HPDE6-E6E7 (cell line): ENCODE results near the gene KRT78.
"Not testable (repeated sequence)": the region's sequence is repeated elsewhere in the genome, so short reads cannot be mapped to it uniquely, and the experiment has no call there.

Experiments used
- DNase-seq: peaks from one replicate; pipeline ENCODE4 v3.0.0; 2011; ENCODE audit warnings: missing footprints; ENCODE audit errors: extremely low spot score

Gene KRT78

DNA sequence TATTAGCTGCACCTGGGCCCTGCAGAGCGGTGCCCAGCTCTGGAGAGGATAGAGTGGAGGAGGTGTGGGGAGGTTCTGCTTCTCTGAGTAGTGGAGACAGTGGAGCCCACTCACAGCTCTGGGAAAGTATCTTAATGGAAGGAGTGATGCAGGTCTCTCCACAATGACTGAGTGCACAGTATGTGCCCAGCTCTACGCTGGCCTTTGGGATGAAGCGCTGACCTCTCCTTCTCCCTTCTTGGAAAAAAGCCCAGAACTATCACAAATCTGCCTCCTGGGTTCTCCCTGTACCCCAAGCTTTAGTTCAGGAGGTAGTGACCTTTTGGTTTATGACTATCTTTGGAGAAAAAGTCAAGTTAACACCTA is 52.4 kb downstream of the KRT78 start:
- DNase-seq: no peak

GRCh38 chr12:52795694-52796428 is 52.9 kb downstream of the KRT78 start, which contains the start of gene KRT3:
TSS of gene KRT3 (minus strand) at chr12:52796117. CDS start at chr12:52796042, 75 bp downstream.
- no peak for DNase-seq

DNA sequence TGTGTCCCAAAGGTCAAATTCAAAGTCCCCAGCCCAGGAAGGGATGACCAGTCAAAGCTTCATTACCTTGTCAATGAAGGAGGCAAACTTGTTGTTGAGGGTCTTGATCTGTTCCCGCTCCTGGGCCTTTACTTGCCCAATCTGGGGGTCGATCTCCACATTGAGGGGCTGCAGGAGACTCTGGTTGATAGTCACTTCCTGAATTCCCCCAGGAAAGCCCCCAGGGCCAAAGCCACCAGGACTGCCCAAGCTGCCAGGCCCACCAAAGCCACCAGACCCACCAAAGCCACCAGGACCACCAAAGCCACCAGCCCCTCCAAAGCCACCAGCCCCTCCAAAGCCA is 53.5 kb downstream of the KRT78 start:
- DNase-seq: not testable (repeated sequence)

DNA sequence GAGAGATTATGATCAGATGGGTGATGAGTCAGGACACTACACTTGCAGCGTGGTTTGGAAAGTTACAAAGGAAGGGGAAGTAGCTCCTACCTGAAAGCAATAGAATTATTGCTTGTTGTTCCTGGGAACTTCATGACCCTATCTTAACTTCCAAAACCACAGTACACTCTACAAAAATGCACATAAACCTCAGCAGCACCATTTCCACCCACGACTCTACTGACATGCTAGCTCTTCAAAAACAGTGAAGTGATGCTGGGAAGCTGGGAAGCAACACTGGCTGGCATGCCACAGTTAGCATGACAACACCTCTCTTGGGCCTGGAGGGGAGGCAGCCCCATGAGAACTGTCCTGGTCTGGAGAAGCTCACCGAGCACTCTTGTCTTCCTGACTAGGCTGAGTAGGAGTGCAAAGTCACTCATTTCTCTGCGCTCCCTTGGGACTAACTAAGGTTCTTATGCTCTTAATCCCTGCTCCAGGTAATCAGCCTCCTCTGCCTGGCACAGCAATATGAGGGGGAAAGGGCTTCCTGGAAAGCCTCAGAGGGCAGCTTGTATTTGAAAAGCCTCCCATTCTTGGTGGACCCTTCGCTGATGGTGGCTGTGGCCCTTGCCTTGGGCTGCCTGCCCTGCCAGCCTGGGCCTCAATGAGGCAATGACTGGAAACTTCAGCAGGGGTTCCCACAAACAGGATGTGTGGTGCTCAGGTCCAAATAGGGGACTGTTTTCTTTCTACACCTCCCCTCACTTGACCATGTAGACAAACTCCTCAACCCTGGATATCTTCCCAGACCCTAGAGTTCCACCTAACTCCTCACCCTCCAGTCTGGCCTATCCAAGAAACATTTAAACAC is 54.1 kb downstream of the KRT78 start:
- DNase-seq: no peak

DNA sequence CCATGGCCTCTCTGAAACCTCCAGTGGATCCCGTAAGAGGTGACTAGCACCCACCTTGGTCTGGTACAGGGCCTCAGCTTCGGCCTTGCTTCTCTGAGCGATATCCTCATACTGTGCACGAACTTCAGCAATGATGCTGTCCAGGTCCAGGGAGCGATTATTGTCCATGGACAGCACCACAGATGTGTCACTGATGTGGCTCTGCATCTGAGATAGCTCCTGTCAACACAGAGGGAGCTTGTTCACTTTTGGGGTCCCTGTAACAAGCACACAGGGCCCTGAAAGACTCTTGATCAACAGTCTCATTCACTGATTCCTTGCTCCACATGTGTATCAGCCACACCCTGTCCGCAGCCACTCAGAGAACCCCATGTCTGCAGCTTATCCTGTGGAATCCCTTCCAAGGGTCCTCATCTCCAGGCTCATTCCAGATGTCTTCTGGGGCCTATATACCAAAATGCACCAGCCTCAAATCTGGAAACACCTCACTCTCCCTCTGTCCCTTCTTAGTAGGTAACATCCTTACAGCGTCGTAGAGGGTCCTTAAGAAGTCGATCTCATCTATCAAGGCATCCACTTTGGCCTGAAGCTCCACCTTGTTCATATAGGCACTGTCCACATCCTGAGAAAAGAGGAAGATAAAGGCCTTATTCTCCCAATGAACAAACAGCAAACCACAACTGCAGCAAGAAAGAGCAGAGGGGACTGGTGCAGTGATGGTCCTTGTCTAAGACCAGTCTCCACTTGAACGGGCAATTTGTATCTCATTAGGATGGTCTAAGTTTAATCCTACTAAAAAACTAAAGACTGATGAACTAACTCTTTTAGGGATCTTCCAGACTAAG is 56.4 kb downstream of the KRT78 start:
- DNase-seq: no peak

GRCh38 chr12:52791271-52792184 is 57.3 kb downstream of the KRT78 start:
- no peak for DNase-seq

GRCh38 chr12:52790427-52791270 is 58.1 kb downstream of the KRT78 start:
- no peak for DNase-seq

- DNase-seq: peak; percentile 31
Observed at GRCh38 chr12:52789637-52790426, 59.0 kb downstream of the KRT78 start.

DNA sequence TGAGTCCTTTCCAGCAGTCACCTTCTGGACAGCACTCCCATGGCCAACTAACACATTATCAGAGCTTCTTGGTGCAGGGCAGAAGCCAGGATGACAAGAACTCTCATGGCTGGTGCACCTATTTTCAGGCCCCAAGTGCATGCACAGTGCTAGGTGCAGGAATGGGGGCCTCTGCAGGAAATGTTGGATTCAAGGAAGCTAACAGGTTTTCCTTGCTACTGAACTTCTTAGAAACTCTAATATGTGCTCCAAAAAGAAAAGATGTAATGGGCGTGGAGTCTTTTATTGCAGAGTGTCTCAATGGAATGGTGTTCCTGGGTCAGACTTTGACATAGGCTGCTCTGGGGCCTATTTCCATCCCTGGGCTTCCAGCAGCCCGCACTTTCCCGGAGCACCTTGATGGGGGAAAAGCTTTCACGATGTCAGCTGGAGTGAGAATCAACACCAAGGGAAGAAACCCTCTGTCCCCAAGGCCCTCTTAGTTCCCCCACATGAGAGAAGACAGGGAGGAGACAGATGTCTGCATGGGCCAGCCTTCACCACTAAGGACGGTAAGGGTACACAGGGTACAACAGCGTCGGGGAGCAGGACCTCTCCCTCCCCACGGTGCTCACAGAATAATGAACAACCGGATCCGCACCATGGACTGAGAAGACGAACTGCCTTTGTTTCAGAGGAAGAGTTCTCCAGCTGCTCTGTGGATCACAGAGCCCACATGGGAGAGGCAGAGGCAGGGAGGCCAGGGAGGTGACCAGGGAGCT is 59.7 kb downstream of the KRT78 start:
- DNase-seq: no peak

DNA sequence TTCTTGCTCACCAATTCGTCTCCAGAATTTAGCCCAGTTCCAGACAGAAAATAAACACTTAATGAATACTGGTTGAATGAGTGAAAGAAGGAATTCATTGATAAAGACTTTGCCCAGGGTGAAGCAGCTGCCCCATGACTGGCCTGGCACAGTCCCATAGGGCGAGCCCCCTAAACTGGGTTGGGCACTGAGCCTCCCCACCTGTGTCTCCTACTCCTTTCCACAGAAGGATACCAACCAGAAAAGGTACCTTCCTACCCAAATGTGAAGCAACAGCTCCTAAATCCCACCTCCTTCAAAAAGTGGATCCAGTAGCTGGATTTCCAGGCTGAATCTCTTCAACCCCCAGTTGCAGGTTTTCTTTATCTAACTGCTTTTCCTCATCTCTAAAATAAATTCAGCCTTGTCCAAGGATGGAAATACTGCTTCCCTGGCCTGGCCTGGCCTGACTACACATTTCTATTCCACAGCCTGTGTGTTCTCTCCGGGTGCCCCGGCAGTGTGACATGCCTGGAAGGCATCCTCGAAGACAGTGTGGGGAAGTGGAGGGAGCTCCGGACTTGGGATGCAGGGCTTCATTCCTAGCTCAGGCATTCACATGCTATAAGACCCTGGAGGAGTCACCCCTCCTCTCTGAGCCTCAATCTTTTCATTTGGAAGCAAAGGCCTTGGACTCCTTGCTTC is 60.5 kb downstream of the KRT78 start:
- no peak for DNase-seq
